GM18909 (cell line): ENCODE measurements around the gene DSCAML1.

Experiments
- ATAC-seq: cut with Tn5 transposase; IDR thresholded peaks from one replicate; pipeline ENCODE4 v1.9.1; 2021; ENCODE audit warnings: mild to moderate bottlenecking; ENCODE audit not compliant: unreplicated experiment, poor library complexity

DSCAML1 gene

DNA sequence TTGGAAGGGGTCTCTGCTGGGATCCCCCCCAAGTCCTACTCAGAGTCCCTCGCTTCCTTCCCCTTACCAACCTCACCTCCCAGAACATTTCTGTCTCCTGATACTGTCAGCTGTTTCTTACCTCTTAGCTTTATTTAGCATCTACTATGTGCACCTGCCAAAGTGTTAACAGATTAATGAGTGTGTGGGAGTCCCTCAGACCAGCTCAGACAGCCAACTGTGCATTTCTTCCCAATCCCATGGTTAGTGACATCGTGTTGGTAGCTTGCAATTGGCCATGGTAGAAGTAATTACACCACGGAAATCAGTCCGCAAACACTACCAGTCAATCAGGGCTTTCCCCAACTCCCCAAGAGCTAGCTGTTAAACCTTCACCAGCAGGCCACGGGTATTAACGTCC lies 150.6 kb downstream of the DSCAML1 start:
- ATAC-seq: no peak

DNA sequence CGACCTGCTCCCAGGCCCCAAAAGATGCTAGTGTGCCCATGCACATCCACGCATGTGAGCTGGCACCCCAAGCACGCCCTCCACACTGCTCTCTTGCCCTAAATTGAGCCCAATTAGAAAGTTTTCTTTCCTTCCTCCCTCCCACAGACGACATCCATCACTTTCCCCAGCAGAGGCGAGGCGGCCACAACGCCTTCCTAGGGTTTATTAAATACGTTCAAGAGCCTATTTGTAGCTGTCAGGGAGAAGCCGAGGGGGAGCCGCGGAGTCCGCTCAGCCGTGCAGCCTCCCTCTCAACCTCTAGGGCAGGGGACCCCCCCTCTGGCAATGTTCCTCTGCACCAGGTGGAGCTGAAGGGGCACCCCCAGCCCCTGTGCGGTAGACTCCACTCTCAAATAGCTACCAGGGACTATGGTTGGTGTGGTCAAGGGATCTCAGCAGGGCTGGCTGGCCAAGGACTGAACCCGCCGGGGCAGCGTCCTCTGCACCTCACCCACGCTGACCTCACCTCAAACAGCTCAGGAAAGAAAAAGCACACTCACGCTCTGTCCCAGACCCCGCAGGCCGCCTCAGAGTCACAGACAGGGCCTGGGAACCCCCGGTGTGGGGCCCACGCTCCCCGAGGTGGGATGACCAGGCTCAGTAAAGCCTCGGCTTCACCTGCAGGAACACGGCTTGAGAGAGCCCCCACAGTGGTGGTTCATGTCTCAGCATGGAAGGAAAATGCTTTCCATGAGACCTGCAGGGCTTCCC lies 152.4 kb downstream of the DSCAML1 start:
- no peak for ATAC-seq

GRCh38 chr11:117643606-117644300 lies 153.3 kb downstream of the DSCAML1 start:
- no peak for ATAC-seq

DNA sequence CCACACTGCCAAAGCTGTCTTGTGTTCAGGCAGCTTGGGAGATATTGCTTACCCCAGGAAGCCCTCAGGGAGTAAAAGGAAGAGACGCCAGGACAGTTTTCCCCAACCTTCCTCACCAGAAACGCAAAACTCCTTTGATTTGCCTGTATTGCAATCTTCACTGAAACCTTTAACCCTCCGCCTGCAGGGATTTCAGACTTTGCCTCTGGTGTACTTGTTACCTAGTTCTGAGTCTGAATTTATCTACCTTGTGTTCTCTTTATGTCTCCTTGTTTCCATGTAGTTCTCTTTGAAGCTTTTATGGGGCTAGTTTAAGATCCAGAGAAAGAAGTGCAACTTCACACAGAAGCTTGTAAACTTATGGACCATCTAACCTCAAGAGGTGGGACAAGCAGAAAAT lies 154.2 kb downstream of the DSCAML1 start:
- no peak for ATAC-seq

DNA sequence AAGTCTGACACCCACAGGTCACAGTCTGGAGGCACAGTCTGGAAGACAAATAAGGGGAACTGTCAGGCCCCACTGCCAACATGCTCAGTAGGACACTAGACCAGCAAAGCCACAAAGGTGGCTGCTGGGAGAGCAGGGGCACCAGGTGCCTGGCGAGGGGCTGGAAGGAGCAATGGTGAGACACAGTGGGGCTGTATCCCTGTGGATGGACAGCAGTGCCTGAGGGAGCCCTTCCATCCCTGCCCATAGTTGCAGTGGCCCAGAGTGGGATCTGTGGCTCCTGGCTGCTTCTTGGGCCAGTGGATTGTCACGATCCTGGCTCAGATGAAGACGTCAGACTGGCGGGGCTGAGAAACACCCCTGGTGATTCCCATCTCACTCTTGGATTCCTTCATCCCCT lies 154.6 kb downstream of the DSCAML1 start:
- no peak for ATAC-seq

DNA sequence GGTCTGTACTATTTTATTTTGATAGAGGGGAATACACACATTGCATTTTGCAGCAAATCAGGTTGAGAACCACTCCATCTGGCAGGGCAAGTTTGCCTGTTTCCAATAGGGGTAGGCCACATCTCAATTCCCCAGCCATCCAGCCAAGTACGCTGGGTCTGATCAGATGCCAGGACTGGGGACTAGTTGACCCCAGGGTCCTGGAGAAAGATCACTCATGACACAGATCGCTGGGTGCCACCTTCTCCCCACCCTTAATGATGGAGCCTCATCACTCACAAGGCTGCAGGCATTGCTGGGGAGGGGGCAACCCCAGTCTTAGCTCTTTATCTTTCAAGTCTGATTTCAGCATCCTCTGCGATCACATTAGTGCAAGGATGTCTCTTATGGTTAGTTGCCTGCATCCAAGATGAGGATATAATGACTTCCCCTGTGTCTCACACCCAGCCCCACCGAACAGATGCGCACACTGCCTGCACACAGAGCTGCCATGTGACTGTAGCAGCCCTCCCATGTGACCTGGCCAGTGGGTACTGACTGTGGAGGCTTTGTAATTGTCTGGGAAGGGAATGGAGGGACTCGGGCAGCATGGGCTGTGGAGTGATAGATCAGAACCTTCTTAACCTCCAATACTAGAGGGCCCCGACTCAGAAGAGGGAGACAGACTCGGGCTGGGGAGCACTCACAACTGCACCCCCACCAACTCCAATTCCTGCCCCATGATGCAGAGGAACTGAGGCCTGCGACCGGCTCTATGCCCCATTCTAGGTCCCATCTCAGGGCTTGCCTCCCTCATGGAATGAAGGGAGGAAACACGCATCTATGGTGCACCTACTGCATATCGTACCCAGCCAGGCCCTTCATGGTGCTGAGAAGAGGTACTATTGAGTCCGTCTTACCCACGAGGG lies 155.8 kb downstream of the DSCAML1 start:
- ATAC-seq: no peak

- ATAC-seq: no peak
Observed at GRCh38 chr11:117640041-117640440, 157.0 kb downstream of the DSCAML1 start.

GRCh38 chr11:117639601-117640000 lies 157.4 kb downstream of the DSCAML1 start:
- no peak for ATAC-seq

- no peak for ATAC-seq
Observed at GRCh38 chr11:117638911-117639543, 158.0 kb downstream of the DSCAML1 start.

DNA sequence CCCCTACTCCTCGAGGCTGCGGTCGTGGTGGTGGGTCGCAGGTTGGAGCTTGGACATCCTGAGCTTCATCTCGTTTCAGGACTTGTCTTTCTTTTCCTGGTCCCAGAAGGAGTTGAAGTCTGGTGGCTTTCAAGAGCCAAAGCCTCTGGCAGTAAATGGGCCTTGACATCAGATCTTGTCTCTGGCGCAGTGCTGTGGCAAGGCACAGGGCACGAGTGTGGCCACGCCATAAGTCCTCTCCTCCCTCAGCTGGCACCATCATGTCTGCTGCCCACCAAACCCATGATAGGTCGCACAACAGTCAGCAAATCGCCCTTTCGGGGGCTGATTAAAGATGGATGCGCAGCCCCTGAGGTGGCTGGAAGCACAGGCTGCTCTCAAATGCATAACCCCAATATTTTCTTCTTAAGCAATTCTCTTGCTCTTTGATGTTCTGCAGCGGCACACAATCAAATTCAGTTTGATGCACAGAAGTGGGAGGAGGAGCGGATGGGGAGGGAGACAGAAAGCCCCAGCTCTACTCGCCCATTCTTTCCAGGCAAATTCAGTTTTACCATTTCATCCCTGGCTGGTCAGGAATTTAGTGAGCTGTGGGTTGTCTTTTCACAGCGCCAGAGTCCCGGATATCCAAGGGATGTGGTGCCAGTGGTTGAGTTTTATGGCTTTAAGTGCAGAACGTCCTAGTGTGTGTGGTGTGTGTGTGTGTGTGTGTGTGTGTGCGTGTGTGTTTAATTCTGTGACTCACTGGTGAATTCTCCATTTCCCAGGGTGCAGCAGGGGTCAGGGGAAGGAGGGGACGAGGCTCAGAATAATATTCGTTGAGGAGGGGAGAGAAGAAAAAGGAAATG lies 162.0 kb downstream of the DSCAML1 start:
- ATAC-seq: no peak

GRCh38 chr11:117633976-117634755 lies 162.8 kb downstream of the DSCAML1 start:
- ATAC-seq: no peak

GRCh38 chr11:117633186-117633754 lies 163.7 kb downstream of the DSCAML1 start:
- no peak for ATAC-seq

GRCh38 chr11:117632306-117632705 lies 164.7 kb downstream of the DSCAML1 start:
- ATAC-seq: no peak

GRCh38 chr11:117631336-117632140 lies 165.5 kb downstream of the DSCAML1 start:
- ATAC-seq: no peak

DNA sequence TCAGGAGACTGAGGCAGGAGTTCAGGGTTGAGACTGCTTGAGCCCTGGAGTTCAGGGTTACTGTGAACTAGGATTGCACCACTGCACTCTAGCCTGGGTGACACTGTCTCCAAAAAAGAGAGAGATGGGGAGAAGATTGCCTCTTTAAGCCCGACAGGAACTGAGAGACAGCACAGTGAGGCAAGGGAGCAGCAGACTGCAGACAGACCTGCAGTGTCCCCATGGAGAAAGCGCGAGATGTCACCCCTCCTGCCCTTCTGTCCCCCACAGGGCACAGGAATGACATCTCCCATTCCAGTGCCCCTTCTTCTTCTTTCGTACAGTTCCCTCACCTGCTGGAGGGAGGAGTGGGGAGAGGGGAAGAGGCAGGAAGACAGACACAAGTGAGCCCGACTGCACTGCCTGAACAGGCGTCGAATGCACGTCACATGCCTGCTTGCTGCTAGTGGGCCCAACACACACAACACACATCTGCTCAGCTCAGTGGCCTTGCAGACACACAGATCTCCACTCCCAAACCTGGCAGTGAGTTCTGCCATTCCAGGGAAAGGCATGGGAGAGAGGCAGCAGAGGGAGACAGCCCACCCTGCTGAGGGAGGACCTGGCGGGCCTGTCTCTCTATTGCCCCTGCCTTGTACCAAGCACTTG lies 167.0 kb downstream of the DSCAML1 start:
- ATAC-seq: no peak

- no peak for ATAC-seq
Observed at GRCh38 chr11:117629146-117629545, 167.9 kb downstream of the DSCAML1 start.

- ATAC-seq: no peak
Observed at GRCh38 chr11:117627259-117627658, 169.8 kb downstream of the DSCAML1 start.
